HG03196 (cell line): Measurements from ENCODE around the gene SFMBT1.

ENCODE experiments used
- ATAC-seq: cut with Tn5 transposase; IDR thresholded peaks from one replicate; pipeline ENCODE4 v1.9.1; 2021; ENCODE audit not compliant: unreplicated experiment

Gene SFMBT1

DNA sequence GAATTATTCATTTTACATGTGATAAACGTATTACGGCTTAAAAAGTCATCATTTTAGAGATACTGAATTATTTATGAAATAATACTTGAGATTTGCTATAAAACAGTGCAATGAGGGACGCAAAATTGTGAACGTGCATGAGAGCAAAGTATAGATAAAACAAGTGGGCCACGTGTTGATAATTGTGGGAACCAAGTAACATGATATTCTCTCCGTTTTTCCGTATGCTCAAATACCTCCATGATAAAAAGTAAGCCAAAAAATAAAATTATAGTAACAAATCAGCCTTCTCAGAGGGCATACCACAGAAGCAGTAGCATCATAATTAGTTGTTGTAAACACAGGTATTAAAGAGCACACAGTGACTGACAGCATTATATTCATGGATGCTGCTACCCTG lies 42.6 kb downstream of the SFMBT1 start:
- no peak for ATAC-seq

DNA sequence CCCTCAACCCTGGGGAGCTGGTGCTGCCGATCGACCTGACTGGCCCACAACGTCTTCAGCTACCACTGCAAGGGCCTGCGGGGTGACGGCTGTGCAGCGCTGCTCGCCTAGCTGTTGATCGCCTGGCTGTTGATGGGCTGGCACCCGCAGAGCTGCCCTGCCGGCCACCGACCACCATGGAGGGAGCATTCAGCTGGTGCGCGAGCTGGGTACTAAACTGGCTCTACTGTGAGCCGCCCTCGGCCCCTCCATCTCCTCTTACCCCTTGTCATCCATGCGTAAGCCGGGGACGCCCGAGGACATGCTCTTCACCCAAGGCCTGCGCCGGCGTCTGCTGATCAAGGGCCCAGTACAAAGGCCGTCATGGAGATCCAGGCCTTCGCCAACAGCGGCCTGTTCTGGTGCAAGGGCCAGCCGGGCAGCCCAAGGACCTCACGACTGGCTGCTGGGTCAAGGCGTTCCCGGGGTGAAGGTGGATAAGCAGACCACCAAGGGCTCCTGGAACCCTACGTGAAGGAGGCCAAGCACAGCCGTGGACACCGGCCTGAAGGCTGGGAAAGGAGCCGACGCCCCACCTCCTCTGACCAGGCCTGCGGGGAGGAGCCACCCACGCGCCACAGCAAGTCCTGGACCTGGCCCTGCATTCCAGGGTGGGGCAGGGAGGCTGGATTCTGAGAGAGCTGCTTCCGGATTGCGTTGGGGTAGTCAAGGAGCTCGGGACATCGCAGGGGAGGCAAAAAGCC lies 46.9 kb downstream of the SFMBT1 start:
- no peak for ATAC-seq

DNA sequence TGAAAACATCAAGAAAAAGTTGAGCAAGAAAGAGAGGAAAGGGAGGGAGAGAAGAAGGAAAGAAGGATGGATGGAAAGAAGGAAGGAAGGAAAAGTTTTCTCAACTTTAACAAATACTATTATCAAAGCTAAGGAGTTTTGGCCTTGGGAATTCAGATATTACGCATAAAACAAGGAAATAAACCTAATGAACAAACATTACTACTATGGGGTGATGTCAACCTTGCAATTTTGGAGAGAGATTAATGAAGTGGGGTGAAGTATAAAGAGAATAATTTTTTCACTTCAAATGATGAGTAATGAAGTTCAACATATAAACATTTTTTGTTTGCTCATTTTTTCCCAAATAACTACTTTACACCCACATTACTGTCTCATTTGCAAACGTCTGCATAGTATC lies 55.2 kb downstream of the SFMBT1 start:
- ATAC-seq, result no peak

DNA sequence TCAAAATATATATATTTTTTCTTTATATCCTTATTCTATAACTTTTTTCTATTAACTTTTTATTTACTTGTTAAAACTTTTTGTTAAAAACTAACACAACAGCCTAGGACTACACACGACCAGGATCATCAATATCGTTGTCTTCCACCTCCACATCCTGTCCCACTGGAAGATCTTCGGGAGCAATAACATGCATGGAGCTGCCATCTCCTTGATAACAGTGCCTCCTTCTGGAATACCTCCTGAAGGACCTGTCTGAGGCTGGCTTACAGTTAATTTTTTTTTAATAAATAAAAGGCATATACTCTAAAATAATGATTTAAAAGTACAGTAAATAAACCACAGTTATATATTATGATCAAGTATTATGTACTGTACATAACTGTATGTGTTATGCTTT lies 58.9 kb downstream of the SFMBT1 start:
- ATAC-seq, result no peak

- ATAC-seq, result no peak
Measured at GRCh38 chr3:52986049-52986448, 59.8 kb downstream of the SFMBT1 start.

- no peak for ATAC-seq
Measured at GRCh38 chr3:52983828-52984227, 62.0 kb downstream of the SFMBT1 start.

DNA sequence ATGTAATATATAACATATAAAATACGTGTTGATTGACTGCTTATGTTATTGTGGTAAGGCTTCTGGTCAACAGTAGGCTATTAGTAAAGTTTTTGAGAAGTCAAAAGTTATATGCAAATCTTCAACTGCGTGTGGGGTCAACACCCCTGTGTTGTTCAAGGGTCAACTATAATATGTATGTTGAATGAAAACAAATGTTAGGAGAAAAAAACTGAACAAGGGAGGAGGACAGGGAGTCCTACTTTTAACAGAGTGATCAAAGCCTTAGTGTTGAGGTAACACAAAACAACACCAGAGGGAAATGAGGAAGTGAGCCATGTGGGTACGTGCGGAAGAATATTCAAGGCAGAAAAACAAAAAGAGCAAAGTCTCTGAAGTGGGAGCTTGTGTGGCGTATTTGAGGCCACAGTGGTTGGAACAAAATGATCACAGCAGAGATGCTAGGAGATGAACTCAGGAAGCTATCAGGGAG lies 62.5 kb downstream of the SFMBT1 start:
- ATAC-seq, result peak; percentile 88

GRCh38 chr3:52982839-52983238 lies 63.0 kb downstream of the SFMBT1 start:
- no peak for ATAC-seq

DNA sequence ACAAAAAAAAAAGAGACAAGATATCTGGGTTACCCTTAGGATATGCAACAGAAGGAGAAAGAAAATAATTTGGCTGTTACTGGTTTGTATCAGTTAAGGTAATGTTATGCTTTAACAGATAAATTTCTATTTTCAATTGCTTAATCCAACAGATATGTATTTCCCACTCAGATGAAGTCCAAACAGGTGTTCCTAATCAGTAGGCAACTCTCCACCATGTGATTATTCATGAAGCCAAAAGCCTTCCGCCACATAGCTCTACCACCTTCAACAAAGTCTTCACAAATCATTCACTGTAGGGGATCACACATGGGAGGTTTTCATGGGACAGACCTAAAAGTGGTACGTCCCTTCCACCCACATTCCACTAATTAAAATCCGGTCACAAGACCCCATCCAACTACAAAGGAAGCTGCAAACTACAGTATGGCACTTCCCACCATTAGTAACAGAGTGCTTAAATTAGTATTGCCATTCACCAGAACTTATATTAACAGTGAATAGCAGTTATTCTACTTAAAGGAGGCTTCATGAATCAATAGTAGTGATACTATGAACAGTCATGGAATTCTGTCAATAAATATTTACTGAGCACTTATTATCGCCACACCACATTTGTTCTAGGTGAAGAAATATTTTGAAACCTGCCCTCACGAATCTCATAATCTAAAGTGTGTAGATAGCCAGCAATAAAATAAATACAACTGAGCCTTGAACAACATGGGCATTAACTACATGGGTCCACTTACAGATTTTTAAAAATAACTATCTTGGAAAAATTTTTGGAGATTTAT lies 66.5 kb downstream of the SFMBT1 start:
- no peak for ATAC-seq

DNA sequence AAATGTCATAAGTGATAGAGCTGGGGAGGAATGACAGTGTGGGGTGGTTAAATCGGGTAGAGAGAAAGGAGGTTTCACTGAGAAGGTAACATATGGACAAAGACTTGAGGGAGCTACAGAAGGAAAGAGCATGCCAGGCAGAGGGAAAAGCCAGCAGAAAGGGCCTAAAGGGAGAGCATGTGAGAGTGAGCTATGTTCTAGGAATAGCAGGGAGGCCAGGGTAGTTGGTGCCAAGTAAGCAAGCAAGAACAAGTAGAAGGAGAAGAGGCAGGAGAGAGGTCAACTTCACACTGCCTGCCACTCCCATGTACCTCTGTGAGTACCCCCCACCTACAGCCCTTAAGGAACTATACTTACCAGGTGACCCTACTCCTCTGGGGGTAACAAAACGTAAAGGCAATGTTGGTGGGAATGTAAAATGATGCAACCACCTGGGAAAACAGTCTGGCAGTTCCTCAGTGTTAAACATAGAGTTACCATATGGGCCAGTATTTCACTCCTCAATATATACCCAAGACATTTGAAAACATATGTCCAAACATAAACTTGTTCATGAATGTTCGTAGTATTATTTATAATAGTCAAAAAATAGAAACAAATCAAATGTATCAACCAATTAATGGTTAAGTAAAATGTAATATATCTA lies 67.6 kb downstream of the SFMBT1 start:
- ATAC-seq, result no peak

- ATAC-seq, result no peak
Measured at GRCh38 chr3:52973806-52974205, 72.1 kb downstream of the SFMBT1 start.

DNA sequence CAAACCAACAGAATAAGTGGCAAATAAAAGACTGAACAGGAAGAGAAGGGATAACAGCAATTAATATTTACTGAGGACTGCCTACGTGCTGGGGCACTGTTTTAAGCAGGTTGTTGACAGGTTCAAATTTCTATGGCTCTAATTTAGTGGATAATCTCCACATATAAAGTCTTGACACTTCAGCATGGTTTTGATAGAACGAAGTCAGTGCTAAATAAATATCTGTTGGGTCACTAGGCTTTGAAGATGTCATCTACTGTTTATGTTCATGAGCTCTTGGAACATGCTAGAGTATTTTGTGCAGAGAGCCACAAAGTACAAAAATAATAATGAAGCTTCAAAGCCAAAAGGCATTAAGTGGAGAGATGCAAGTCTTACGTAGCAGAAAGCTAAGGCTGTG lies 74.0 kb downstream of the SFMBT1 start:
- ATAC-seq, result no peak

DNA sequence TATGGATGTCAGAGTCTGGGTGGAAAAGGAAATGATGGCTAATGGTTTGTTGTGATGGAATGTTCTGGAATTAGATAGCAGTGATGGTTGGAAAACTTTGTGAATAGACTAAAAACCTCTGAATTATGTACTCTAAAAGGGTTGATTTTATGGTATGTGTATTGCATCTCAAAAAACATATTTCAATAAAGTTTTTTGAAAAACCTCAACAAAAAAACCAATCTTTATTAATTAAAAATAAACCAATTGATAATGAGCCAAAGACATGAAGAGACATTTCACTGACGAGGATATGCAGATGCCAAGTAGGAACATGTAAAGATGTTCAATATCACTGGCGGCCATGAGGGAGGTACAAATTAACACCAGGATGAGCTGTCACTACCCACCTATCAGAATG lies 78.5 kb downstream of the SFMBT1 start:
- no peak for ATAC-seq

- ATAC-seq, result no peak
Measured at GRCh38 chr3:52962160-52962559, 83.7 kb downstream of the SFMBT1 start.

GRCh38 chr3:52959773-52960172 lies 86.1 kb downstream of the SFMBT1 start:
- no peak for ATAC-seq

DNA sequence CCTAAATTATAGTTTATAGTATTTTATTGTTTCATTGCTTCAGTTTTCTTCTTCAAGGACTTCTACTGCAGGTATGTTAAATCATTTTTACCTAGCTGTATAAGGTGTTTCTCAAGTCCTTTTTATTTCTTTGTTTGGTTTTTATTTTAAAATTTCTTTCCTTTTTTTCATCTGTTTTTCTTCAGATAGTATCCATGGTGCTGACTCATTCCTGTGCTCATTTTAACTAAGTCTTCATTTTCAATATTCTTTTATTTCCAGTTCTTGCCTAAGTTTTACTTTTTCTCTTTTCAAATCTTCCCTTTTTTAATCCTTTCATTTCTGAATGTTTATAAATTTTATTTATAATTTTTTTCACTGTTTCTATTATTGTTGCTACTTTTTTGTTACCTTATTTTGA lies 106.3 kb downstream of the SFMBT1 start:
- no peak for ATAC-seq

- ATAC-seq, result peak; percentile 75
Measured at GRCh38 chr3:52934630-52935530, 111.0 kb downstream of the SFMBT1 start.

GRCh38 chr3:52931889-52932288 lies 114.0 kb downstream of the SFMBT1 start:
- ATAC-seq, result no peak

GRCh38 chr3:52931328-52931727 lies 114.5 kb downstream of the SFMBT1 start:
- ATAC-seq, result no peak

DNA sequence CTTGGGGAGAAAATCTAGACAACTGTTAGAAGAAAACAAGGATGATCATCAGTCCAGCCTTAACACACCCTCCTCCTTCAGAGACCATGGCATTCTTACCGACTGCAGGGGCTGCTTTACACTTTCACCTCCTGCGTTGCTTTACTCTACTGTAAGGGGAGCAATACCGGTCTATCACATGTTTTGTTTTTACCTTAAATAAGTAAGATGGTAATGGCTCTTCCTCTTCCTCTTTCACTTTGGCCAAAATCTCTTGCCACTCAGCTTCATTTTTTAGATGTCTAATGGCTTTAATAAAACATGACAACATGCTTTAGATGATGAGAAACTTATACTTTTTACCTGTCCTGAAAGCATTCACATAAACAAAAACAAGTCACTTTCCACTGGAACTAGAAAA lies 115.1 kb downstream of the SFMBT1 start:
- no peak for ATAC-seq

GRCh38 chr3:52926554-52926953 lies 119.3 kb downstream of the SFMBT1 start:
- no peak for ATAC-seq
